B cell (primary cell): ENCODE results near the gene IL20. TPM values are rescaled to one million over a fixed set of nuclear protein-coding genes. Genes with fewer than 3 reads are reported as not detected.

Experiments
- ATAC-seq: fragments of 200-7000 bp; cut with Tn5 transposase; one replicate; pipeline ENCODE4 v1.10.0; 2021; ENCODE audit warnings: low read depth, mild to moderate bottlenecking, moderate number of reproducible peaks, moderate library complexity
- CTCF ChIA-PET: fragments of 350-600 bp; sonication (Branson Sonifier 250); formaldehyde crosslinking; loops from one replicate; lab custom pipeline; 2021; ENCODE audit warnings: antibody characterized with exemption, inconsistent platforms; lab: Charles Lee
- POLR2A ChIA-PET: fragments of 350-600 bp; sonication (Branson Sonifier 250); formaldehyde crosslinking; loops from one replicate; lab custom pipeline; 2021; ENCODE audit warnings: antibody characterized with exemption; lab: Charles Lee
- DNase-seq: peaks from one replicate; pipeline ENCODE4 v3.0.0; 2013
- H2AFZ ChIP-seq: 2 replicates; pipeline ENCODE4 v1.6.1; 2012; ENCODE audit warnings: mild to moderate bottlenecking, low read depth, low read length; ENCODE audit not compliant: insufficient read depth, poor library complexity, severe bottlenecking
- H3K27ac ChIP-seq, 2 donors: 1 replicate in 1 of 2; 2 replicates in 1 of 2; pipeline ENCODE4 v1.5.1; 2012 to 2013; ENCODE audit warnings: low read length in 2 of 2, mild to moderate bottlenecking in 2 of 2, moderate library complexity in 1 of 2
- H3K27me3 ChIP-seq, 4 experiments: fragments of 200-600 bp in 1 of 4; sonication (generic) in 1 of 4; replicated peaks in 1 of 4; 1 replicate in 2 of 4; 2 replicates in 2 of 4; pipeline versions ENCODE4 v1.6.1 to v1.7.0; 2013 to 2016; ENCODE audit warnings: low read length in 3 of 4, mild to moderate bottlenecking in 2 of 4, mixed read lengths in 1 of 4, moderate library complexity in 1 of 4; ENCODE audit not compliant: insufficient read depth in 4 of 4, control insufficient read depth in 3 of 4; ENCODE audit errors: control extremely low read depth in 1 of 4
- H3K36me3 ChIP-seq, 2 experiments: replicated peaks in 1 of 2; 1 replicate in 1 of 2; 2 replicates in 1 of 2; pipeline versions ENCODE4 v1.6.1 to v1.7.1; 2013; ENCODE audit warnings: low read length in 1 of 2; ENCODE audit not compliant: insufficient read depth in 2 of 2, control insufficient read depth in 1 of 2; ENCODE audit errors: control extremely low read depth in 1 of 2, extremely low read depth in 1 of 2
- H3K4me1 ChIP-seq, 2 donors: fragments of 200-600 bp in 1 of 2; sonication (generic) in 1 of 2; 1 replicate in 1 of 2; 2 replicates in 1 of 2; pipeline versions ENCODE4 v1.5.1 to v1.6.1; 2013 to 2017; ENCODE audit warnings: low read length in 2 of 2; ENCODE audit not compliant: control insufficient read depth in 2 of 2, insufficient read depth in 2 of 2
- H3K4me2 ChIP-seq: replicated peaks from 2 replicates; pipeline ENCODE3; 2012; ENCODE audit warnings: mild to moderate bottlenecking, low read depth, low read length; ENCODE audit not compliant: poor library complexity, severe bottlenecking
- H3K4me3 ChIP-seq, 5 experiments: fragments of 200-600 bp in 1 of 5; sonication (generic) in 1 of 5; 1 replicate in 3 of 5; 2 replicates in 2 of 5; pipeline versions ENCODE4 v1.5.1 to v1.7.0; 2011 to 2016; ENCODE audit warnings: low read length in 4 of 5, mild to moderate bottlenecking in 4 of 5, low read depth in 2 of 5, control low read depth in 1 of 5, moderate library complexity in 1 of 5; ENCODE audit not compliant: insufficient read depth in 1 of 5; ENCODE audit errors: control extremely low read depth in 1 of 5, extremely low read depth in 1 of 5
- H3K79me2 ChIP-seq: fragments of 200-600 bp; sonication (generic); one replicate; pipeline ENCODE4 v1.6.0; 2016; ENCODE audit warnings: low read length; ENCODE audit not compliant: control insufficient read depth, insufficient read depth
- H3K9ac ChIP-seq: fragments of 200-600 bp; sonication (generic); 2 replicates; pipeline ENCODE4 v1.6.1; 2017; ENCODE audit warnings: mild to moderate bottlenecking, low read length, moderate library complexity
- H3K9me3 ChIP-seq, 3 donors: one replicate each; pipeline versions ENCODE4 v1.6.1 to v1.7.1; 2013; ENCODE audit warnings: low read length in 2 of 3; ENCODE audit not compliant: control insufficient read depth in 2 of 3, insufficient read depth in 1 of 3; ENCODE audit errors: control extremely low read depth in 1 of 3
- H4K20me1 ChIP-seq: 2 replicates; pipeline ENCODE4 v1.6.0; 2012; ENCODE audit warnings: mild to moderate bottlenecking, low read length; ENCODE audit not compliant: insufficient read depth, control insufficient read depth, poor library complexity, severe bottlenecking
- H3K27ac Mint-ChIP-seq: one replicate; pipeline ENCODE4 v1.8.0; 2021; ENCODE audit warnings: mixed read lengths
- H3K27me3 Mint-ChIP-seq: one replicate; pipeline ENCODE4 v1.8.0; 2021; ENCODE audit warnings: mixed read lengths
- H3K4me1 Mint-ChIP-seq: one replicate; pipeline ENCODE4 v1.8.0; 2021; ENCODE audit warnings: mixed read lengths
- H3K4me3 Mint-ChIP-seq: one replicate; pipeline ENCODE4 v1.8.0; 2021; ENCODE audit warnings: mixed read lengths
- H3K9me3 Mint-ChIP-seq: one replicate; pipeline ENCODE4 v1.8.0; 2022; ENCODE audit warnings: mixed read lengths; ENCODE audit not compliant: insufficient read depth
- CTCF ChIP-seq: fragments of 200-600 bp; IDR thresholded peaks from one replicate; pipeline ENCODE4 v1.8.0; 2022; ENCODE audit warnings: antibody characterized with exemption, mild to moderate bottlenecking
- EZH2 ChIP-seq: IDR thresholded peaks from 2 replicates; pipeline ENCODE4 v1.6.1; 2012; ENCODE audit warnings: borderline replicate concordance, low read depth, mild to moderate bottlenecking, moderate library complexity, low read length; ENCODE audit not compliant: insufficient read depth, poor library complexity, severe bottlenecking
- WGBS: methylation state at CpG from one replicate; pipeline ENCODE4 v1.1.5; 2013; ENCODE audit warnings: missing lambda C conversion rate; ENCODE audit not compliant: insufficient coverage; 5-methylcytosine and 5-hydroxymethylcytosine counted together
- intact Hi-C: fragments of 100-400 bp; cut with micrococcal nuclease; formaldehyde crosslinking; loops from one replicate; pipeline ENCODE4 v1.10.0; 2022
- polyA plus RNA-seq: library from polyadenylated mRNA; depleted of rRNA; stranded (reverse); fragments of >200 nt; gene quantifications from 2 replicates; pipeline ENCODE4 v1.2.3, GENCODE V29; 2012
- total RNA-seq, 2 donors: library from RNA; stranded (reverse); fragments of 120-200 nt in 1 of 2; gene quantifications; 1 replicate in 1 of 2; 2 replicates in 1 of 2; pipeline versions ENCODE4 v1.2.3 to v1.2.4, GENCODE V29; 2013 to 2022

The IL20 gene
- total and polyA plus RNA-seq, 2 donors (not counting 1 experiment from before 2014, with no cell fraction given), result not detected

GRCh38 chr1:206909161-206909882, 43.9 kb downstream of the IL20 start:
- POLR2A ChIA-PET, result interaction anchor here (1.1 to 3.0 kb wide), 8 partner anchors 10 to 169 kb away, joined by 3 to 12 read pairs (median 5); partner anchors contain the start of gene FCMR
- H2AFZ ChIP-seq, result no peak overlapping the region
- peaks cover 14 to 92% of the 10 kb centered on the region in 2 experiments for H3K36me3 ChIP-seq
- peak overlapping the region; percentile 71 for H3K4me3 Mint-ChIP-seq
- no peaks in the 10 kb centered on the region for H3K9me3 Mint-ChIP-seq
- peaks cover 88 to 99% of the 10 kb centered on the region in 2 donors for H3K4me1 ChIP-seq
- intact Hi-C loops, result no loop called here
- 6% methylated on average over 67 of the region's 69 CpGs for WGBS
- peaks cover 97% of the 10 kb centered on the region for H4K20me1 ChIP-seq
- H3K4me1 Mint-ChIP-seq, result peaks cover 94% of the 10 kb centered on the region
- H3K27ac Mint-ChIP-seq, result peak overlapping the region; percentile 95
- peaks cover 62% of the 10 kb centered on the region for H3K79me2 ChIP-seq
- H3K4me2 ChIP-seq, result peak overlapping the region; percentile 78
- peak overlapping the region; percentile 41 for H3K9ac ChIP-seq
- DNase-seq (peak; percentile 61), ATAC-seq (no peak)
- no peaks in the 10 kb centered on the region for H3K27me3 ChIP-seq
- H3K27me3 Mint-ChIP-seq, result no peaks in the 10 kb centered on the region
- CTCF ChIA-PET, result interaction anchor here (0.7 to 11.6 kb wide), 32 partner anchors 10 to 351 kb away, joined by 3 to 208 read pairs (median 4); partner anchors contain the start of genes FCMR and IL20
- H3K27ac ChIP-seq, result peak overlapping the region; percentile 48 to 82
- H3K4me3 ChIP-seq, result peak overlapping the region in 4 of 5 experiments; percentile 7 to 42 (median 32)
- no peak for TF ChIP-seq EZH2
- peak; percentile 8 for TF ChIP-seq CTCF
- no peaks in the 10 kb centered on the region for H3K9me3 ChIP-seq
